Esophagus muscularis mucosa (tissue), 4 donors: ENCODE measurements around the gene SUMO1.

Experiments
- CTCF ChIP-seq, 3 experiments: fragments of 200-600 bp in 2 of 3; fragments of 450-650 bp in 1 of 3; sonication (generic) in 2 of 3; IDR thresholded peaks; one replicate each; pipeline ENCODE4 v1.5.1; 2017 to 2019; ENCODE audit warnings: antibody characterized with exemption in 3 of 3, mild to moderate bottlenecking in 2 of 3, moderate library complexity in 1 of 3
- EP300 ChIP-seq: sonication (generic); formaldehyde crosslinking; IDR thresholded peaks from one replicate; pipeline ENCODE4 v1.6.1; 2017; ENCODE audit warnings: antibody characterized with exemption
- POLR2A ChIP-seq: fragments of 450-650 bp; IDR thresholded peaks from one replicate; pipeline ENCODE4 v1.6.1; 2017; ENCODE audit warnings: antibody characterized with exemption, moderate library complexity, mild to moderate bottlenecking, low read depth
- POLR2AphosphoS5 ChIP-seq, 2 donors: sonication (generic); formaldehyde crosslinking; IDR thresholded peaks; one replicate each; pipeline ENCODE4 v1.6.1; 2017; ENCODE audit warnings: antibody characterized with exemption in 2 of 2

GRCh38 chr2:202237787-202238233 is 587 bp downstream of the SUMO1 start:
- TF ChIP-seq POLR2A: no peak
- TF ChIP-seq CTCF (IDR thresholded peaks at IDR 0.05): no peak
- peak; percentile 3 to 25 for TF ChIP-seq POLR2AphosphoS5 (IDR thresholded peaks at IDR 0.05)
- TF ChIP-seq EP300: no peak
